Embryonic facial prominence (tissue), 1 donor: ENCODE data around the gene TMEM141.
"Not testable (repeated sequence)": the region's sequence is repeated elsewhere in the genome, so short reads cannot be mapped to it uniquely, and the experiment has no call there.

Source experiments
- DNase-seq: peaks from one replicate; pipeline ENCODE4 v3.0.0-alpha.2; 2016; ENCODE audit errors: extremely low spot score

The TMEM141 gene

GRCh38 chr9:136755302-136756133 lies 35.6 kb upstream of the TMEM141 start:
- DNase-seq = not testable (repeated sequence)

- DNase-seq = no peak
These were observed 35.1 kb upstream of the TMEM141 start for GRCh38 chr9:136756134-136756438.

- no peak for DNase-seq
These were observed 34.3 kb upstream of the TMEM141 start for GRCh38 chr9:136756836-136757235.

GRCh38 chr9:136757328-136757727 lies 33.8 kb upstream of the TMEM141 start:
- no peak for DNase-seq

GRCh38 chr9:136757751-136758140 lies 33.4 kb upstream of the TMEM141 start:
- no peak for DNase-seq

- no peak for DNase-seq
These were observed 32.1 kb upstream of the TMEM141 start for GRCh38 chr9:136759001-136759400.

GRCh38 chr9:136759436-136760325 lies 31.5 kb upstream of the TMEM141 start:
- no peak for DNase-seq

GRCh38 chr9:136760424-136760823 lies 30.7 kb upstream of the TMEM141 start:
- DNase-seq = no peak

- DNase-seq = not testable (repeated sequence)
These were observed 30.2 kb upstream of the TMEM141 start for GRCh38 chr9:136760834-136761544.

GRCh38 chr9:136761545-136761981 lies 29.6 kb upstream of the TMEM141 start:
- no peak for DNase-seq

GRCh38 chr9:136762221-136762691 lies 28.9 kb upstream of the TMEM141 start:
- DNase-seq = no peak

- DNase-seq = no peak
These were observed 28.1 kb upstream of the TMEM141 start for GRCh38 chr9:136762915-136763648.

- no peak for DNase-seq
These were observed 27.5 kb upstream of the TMEM141 start for GRCh38 chr9:136763649-136764035.

GRCh38 chr9:136764301-136764891 lies 26.7 kb upstream of the TMEM141 start, which contains the start of gene LCN15:
TSS of gene LCN15 (minus strand) at chr9:136764518. CDS start at chr9:136764488, 30 bp downstream.
- no peak for DNase-seq

- DNase-seq = no peak
These were observed 26.1 kb upstream of the TMEM141 start for GRCh38 chr9:136765041-136765440.

- DNase-seq = not testable (repeated sequence)
These were observed 25.3 kb upstream of the TMEM141 start for GRCh38 chr9:136765745-136766409.

- DNase-seq = not testable (repeated sequence)
These were observed 24.6 kb upstream of the TMEM141 start for GRCh38 chr9:136766410-136767120.

- no peak for DNase-seq
These were observed 21.4 kb upstream of the TMEM141 start for GRCh38 chr9:136769710-136770191.

GRCh38 chr9:136771907-136772415 lies 19.2 kb upstream of the TMEM141 start:
- no peak for DNase-seq
